NCI-H510A treated with DMSO at 0.1 percent for 48 hours (cell line): ENCODE measurements around the gene RCAN2.

Experiments
- DNase-seq: peaks from one replicate; lab custom pipeline; 2025; lab: John Stamatoyannopoulos, UW

RCAN2 gene

GRCh38 chr6:46491201-46491627, at the start of gene RCAN2:
Gene RCAN2 (minus strand): TSS chr6:46491449.
- DNase-seq = peak; percentile 80

- DNase-seq = no peak
These were observed 48.6 kb upstream of the RCAN2 start for GRCh38 chr6:46539866-46540265.

GRCh38 chr6:46538800-46539480, 47.7 kb upstream of the RCAN2 start:
- no peak for DNase-seq

- no peak for DNase-seq
These were observed 39.6 kb upstream of the RCAN2 start for GRCh38 chr6:46530896-46531295.

- no peak for DNase-seq
These were observed 37.9 kb upstream of the RCAN2 start for GRCh38 chr6:46528961-46529750.

GRCh38 chr6:46526607-46527006, 35.4 kb upstream of the RCAN2 start:
- DNase-seq = no peak

GRCh38 chr6:46525583-46525982, 34.3 kb upstream of the RCAN2 start:
- no peak for DNase-seq

DNA sequence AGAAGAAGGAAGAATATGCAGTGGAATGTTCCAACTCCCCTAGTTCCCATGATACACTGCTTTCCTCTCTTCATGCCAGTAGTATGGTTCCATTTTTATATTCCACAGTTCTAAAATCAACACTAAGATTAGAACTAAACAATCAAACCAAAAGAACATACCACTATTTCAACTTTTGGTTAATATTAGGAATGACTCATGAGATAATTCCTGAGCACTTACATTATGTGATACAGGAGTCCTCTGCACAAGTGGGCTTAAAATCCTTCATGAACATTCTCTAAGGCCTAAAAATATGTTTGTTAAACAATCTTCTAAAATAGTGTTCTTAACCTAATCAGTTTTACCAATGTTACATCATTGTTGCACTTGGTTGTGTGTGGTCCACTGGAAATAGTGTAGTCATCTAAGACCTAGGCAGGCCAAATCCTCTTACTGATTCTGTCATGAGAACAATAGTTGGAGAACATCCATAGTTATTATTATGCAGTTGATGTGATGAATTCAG, 30.3 kb upstream of the RCAN2 start:
- no peak for DNase-seq

DNA sequence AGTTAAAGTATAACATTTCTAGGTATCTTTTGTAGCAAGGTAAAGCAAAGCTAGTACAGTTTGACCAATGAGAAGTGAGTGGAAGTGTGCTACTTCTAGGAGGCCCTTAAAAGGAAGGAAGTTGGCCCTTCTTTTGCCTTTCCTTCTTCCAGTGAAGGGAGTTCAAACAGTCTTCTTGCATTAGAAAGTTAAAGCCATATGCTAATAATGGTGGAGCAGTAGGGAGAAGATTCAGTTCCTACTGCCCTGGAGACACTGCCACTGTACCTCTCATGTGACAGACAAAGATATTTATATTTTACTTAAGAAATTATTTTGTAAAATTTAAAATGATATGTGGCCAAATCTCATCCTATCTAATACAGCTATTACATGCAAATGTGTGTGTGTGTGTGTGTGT, 26.0 kb upstream of the RCAN2 start:
- no peak for DNase-seq

- DNase-seq = no peak
These were observed 22.3 kb upstream of the RCAN2 start for GRCh38 chr6:46513533-46513932.

DNA sequence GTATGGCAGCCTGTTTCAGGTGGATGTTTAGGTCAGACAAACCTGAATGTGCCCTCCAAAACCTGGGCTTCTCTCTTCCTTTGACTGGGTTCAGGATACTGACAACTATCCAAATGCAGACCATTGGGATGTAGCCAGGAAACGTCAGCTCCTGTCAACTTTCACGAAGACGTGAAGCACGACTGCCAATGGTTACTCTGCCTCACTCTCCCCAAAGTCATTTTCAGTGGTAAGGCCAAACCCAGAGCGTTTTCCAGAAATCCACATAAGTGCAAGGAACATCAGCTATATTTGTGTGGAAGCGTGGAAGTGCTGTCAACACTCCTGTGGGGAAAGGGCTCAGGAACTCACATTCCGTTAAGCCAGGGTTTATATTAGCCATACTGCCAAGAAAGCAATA, 20.1 kb upstream of the RCAN2 start:
- DNase-seq = no peak

DNA sequence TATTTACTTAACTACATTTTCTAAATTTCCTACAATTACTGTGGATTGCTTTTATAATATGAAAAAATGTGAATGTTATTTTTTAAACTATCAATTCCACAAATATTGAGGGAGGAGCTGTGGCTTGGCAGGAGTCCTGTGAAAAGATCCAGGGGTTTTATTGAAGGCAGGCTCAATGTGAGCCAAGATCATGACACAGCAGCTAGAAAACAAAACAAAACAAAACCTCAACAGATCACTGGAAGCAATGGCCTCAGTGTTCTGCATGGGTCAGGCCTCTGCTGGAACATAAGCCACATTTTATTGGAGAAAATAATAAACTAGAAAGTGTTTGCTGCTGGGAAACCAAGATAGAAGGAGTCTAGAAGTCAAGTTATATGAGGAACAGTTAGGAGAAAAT, 19.4 kb upstream of the RCAN2 start:
- no peak for DNase-seq

DNA sequence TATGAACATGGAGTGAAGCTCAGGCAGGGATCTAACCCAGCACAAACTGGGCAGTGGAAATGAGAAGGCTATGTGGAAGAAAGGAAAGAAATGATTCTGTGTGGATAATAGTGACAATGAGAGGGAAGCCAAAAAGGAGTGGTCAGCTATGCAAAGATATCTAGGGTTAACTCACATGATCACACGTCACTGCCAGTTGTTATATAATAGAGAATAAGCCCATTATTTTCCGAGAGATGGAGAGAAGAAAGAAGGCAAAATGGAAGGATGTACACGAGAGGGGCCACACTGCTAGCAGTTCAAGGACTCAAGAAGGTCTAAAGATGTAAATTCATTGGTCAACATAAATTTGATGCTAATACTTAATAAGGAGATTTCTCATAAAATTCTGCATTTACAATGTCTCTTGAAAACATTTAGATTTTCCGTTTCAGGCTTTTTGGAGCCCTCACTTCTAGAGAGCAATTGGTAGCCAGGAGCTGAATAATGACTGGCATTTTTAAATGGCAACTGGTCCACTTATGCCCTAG, 18.8 kb upstream of the RCAN2 start:
- DNase-seq = no peak

DNA sequence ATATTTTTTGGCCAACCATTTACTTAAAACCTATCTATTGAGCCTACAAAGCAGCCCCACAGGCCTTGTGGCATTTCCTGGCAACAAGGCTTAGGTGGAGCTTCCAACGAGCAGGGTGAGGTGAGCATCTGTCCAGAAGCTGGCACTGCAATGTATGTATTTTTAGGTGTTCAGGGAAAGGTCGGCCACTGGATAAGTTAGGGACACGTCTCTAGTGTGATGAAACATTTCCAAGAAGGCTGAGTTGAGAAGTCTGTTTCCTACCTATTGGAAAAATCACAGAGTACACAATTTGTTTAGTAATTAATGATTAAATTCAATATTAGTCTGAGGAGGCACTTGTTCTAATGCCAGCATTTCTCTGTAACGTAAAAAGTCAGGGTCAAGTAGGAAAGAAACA, 17.8 kb upstream of the RCAN2 start:
- DNase-seq = no peak

DNA sequence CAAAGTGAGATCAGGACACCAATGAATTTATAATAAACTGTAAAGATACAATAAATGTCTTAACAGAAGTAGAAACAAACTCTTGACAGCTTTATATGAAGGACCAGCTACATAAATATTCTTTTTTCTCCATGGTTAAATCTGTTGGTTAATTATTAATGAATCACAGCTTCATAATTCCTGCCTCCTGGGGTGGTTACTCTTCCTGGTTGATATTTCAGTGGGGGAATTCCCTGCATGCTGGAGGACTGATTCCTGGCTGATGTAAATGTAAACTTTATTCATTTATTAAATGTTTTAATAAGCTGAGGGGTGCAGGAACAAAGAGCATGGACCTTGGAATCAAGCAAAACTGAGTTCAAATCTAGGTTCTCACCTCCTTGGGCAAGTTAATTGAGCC, 16.2 kb upstream of the RCAN2 start:
- DNase-seq = no peak

DNA sequence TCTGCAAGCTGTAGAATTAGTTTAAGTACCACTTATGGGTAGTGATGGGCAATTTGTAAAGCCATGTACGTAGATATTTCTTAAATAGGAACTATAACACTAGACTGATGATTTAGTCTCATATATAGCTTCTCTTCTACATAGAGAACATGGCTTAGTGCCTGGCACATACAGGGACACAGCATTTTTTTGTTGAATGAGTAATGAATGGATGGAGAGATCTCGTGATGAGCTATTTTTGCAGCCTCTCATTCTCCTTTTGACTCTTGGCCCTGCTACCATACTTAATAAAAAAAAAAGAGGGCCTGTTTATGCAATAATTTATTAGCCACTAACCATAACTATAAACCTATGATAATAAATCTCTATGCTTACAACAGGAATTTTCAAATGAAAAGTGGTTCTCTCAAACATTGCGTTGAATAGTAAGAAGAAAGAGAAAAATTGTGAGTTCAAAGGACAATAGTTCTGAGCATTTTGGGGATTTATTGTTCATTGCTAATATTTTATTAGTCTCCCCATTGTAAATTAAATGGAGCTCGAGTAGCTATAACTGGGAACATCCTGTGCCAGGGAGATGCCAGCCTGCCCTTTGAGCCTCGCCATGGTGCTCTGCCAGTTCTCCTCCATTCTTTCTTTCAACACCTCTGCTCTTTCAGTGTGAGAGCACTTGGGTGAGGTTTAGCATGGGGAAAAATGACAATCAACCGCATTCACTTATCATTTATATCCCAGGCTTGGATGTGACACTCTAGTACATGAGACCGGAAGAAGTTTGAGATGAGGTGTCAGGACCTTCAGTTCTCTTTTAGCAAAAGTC, 14.7 kb upstream of the RCAN2 start:
- DNase-seq = no peak

GRCh38 chr6:46504242-46504641, 13.0 kb upstream of the RCAN2 start:
- DNase-seq = no peak

- DNase-seq = no peak
These were observed 11.4 kb upstream of the RCAN2 start for GRCh38 chr6:46502486-46503119.

DNA sequence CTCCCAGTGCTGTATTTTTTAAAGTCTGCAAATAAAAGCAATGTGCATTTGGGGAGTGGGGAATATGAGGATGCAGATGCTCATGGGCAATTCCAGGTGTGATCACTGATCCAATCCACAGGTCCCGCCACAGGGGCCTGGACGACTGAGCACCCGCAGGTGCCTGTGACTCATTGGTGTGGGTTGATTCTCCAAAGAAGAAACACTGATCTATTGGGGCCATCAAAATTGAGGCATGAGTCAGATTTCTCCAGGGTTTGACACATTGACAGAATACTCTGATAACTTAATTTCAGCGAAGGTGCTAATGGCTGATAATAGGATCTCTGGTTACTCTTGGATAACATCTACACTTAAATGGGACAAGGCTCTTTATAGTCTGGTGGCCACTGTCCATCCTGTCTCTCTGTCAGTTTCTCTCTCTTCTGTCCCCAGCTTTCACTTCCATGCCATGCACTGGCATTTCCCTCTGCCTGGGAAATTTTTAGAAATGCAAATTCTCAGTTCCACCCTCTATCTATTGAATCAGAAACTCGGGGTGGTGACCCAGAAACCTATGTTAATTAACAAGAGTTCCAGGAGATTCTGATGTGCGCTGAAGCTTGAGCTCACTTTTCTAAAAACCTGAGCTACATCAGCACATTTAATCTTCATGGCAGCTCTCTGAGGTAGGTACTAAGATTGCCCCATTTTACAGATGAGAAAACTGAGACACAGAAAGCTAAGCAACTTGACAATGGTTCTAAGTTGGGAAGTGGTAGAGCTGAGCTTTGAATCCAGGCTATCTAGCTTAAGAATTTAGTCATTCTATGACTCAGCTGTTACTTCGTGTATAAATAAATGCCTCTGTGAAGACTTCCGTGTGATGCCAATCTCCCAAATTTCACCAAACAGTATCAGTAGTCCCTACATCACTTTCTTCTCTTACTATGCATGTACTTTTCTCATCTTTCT, 10.2 kb upstream of the RCAN2 start:
- no peak for DNase-seq

DNA sequence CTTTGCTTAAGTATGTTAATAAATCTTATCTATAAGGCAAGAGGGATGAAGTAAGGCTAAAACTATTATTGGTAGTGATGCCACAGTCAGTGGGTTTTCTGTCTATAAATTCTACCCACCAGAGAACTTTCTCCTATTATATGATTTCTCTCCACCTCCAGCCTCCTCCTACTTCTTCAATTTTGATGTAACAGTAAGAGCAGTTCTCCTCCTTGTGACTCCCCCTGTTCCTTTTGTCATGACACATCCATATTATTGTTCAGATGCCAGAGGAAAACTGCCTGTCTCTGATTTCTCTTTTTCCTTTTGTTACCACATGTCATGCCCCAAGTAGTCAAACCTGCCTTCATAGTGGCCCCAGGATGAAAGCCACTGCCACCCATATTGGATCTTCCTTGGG, 9.1 kb upstream of the RCAN2 start:
- no peak for DNase-seq
